Measurements from ENCODE around the gene SLC17A4. TPM values are rescaled to one million over a fixed set of nuclear protein-coding genes. Genes with fewer than 3 reads are reported as not detected.
A peak's percentile ranks its signal among the peaks of the same experiment; 100 is the strongest.

SLC17A4 gene
- polyA plus RNA-seq (2013), result not detected

GRCh38 chr6:25754535-25754934 lies at the start of gene SLC17A4:
Gene SLC17A4, plus strand, starts transcription at chr6:25754742. Its CDS starts 7,221 bp downstream, at chr6:25761963.
- CTCF ChIA-PET, result interaction anchor here (1.2 to 1.5 kb wide), 2 partner anchors 14 to 34 kb away, joined by 4 to 6 read pairs; no protein-coding TSS in a partner anchor
- POLR2A ChIA-PET, result no interaction called here
- DNase-seq, result no peak

DNA sequence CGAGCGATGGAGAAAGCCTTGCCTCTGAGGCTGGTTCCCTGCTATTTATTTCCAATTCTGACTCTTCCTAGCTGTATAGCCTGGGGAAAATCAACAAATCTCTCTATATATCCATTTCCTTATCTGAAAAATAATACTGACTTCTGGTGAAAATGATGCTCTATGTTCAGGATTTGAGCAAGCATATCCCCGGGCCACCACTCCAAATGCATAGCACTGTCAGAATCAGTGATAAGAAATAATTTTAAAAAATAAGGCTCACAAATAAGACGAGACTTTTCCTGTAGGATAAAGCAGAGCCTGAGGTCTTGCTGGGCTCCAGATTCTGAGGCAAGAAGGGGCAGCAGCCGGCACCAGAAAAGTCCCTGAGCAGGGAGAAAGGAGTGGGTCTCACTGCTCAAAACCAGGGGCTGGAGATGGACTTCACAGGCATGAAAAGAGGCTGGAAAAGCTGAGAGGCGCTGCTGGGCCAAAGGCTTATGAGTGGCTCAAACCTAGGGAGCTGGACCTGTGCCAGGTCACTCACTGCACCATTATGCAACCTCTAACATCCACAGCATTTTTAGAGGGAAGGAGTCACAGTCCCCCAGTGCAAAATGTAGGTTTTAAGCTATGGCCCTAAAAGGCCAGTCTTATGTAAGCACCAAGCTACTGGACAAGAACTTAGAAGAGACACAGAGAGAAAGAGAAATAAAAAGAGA lies 48.1 kb upstream of the SLC17A4 start:
- DNase-seq, result no peak
- CTCF ChIA-PET, result interaction anchor here (0.9 to 1.6 kb wide), 3 partner anchors 82 to 483 kb away, joined by 3 to 4 read pairs (median 3); no protein-coding TSS in a partner anchor
- 96% methylated on average over 5 of the region's 6 CpGs for WGBS (ENCODE audit: insufficient coverage)

More at GRCh38 chr6:25754535-25754934, at the start of gene SLC17A4:
- H3K27me3 ChIP-seq (replicated peaks in 2 of 5; ENCODE audit: control insufficient read depth in 4 of 5, insufficient read depth in 5 of 5, low read length in 4 of 5), result peaks cover 0 to 3% (median 0%) of the 10 kb centered on the region in 5 experiments
- H3K9me3 ChIP-seq (ENCODE audit: control extremely low read depth in 1 of 5, control insufficient read depth in 4 of 5, insufficient read depth in 2 of 5, low read depth in 1 of 5, low read length in 4 of 5), result no peaks in the 10 kb centered on the region
- no peak within 1 kb of the TSS for H3K4me3 ChIP-seq (ENCODE audit: control insufficient read depth in 1 of 7, extremely low read depth in 1 of 7, insufficient read depth in 4 of 7, low read depth in 2 of 7, low read length in 6 of 7)
- peaks cover 0 to 11% (median 5%) of the 10 kb centered on the region in 4 experiments for H3K4me1 ChIP-seq (ENCODE audit: control extremely low read depth in 1 of 4, control insufficient read depth in 4 of 4, insufficient read depth in 4 of 4, low read length in 3 of 4)
- H3K27ac ChIP-seq (ENCODE audit: insufficient read depth in 1 of 2, low read depth in 1 of 2, low read length in 2 of 2, poor library complexity in 1 of 2, severe bottlenecking in 2 of 2), result no peak within 1 kb of the TSS
- no peaks in the 10 kb centered on the region for H3K36me3 ChIP-seq (ENCODE audit: control insufficient read depth in 4 of 4, insufficient read depth in 4 of 4, low read length in 3 of 4)

GRCh38 chr6:25709761-25710160 lies 44.8 kb upstream of the SLC17A4 start:
- CTCF ChIA-PET, result interaction anchor here (0.7 to 1.4 kb wide), 3 partner anchors 8 to 101 kb away, joined by 3 to 4 read pairs (median 4); no protein-coding TSS in a partner anchor
- H3K36me3 ChIP-seq (ENCODE audit: control insufficient read depth in 4 of 4, insufficient read depth in 4 of 4, low read length in 3 of 4), result no peaks in the 10 kb centered on the region
- H3K27me3 ChIP-seq (replicated peaks in 2 of 5; ENCODE audit: control insufficient read depth in 4 of 5, insufficient read depth in 5 of 5, low read length in 4 of 5), result no peaks in the 10 kb centered on the region
- 98% methylated on average over 8 of the region's 10 CpGs for WGBS (ENCODE audit: insufficient coverage)
- H3K27ac ChIP-seq (ENCODE audit: insufficient read depth in 1 of 2, low read depth in 1 of 2, low read length in 2 of 2, poor library complexity in 1 of 2, severe bottlenecking in 2 of 2), result no peak overlapping the region
- POLR2A ChIA-PET, result no interaction called here
- no peak overlapping the region for H3K4me3 ChIP-seq (ENCODE audit: control insufficient read depth in 1 of 7, extremely low read depth in 1 of 7, insufficient read depth in 4 of 7, low read depth in 2 of 7, low read length in 6 of 7)
- DNase-seq, result peak in 1 of 3 donors; percentile 19
- H3K9me3 ChIP-seq (ENCODE audit: control extremely low read depth in 1 of 5, control insufficient read depth in 4 of 5, insufficient read depth in 2 of 5, low read depth in 1 of 5, low read length in 4 of 5), result no peaks in the 10 kb centered on the region
- H3K4me1 ChIP-seq (ENCODE audit: control extremely low read depth in 1 of 4, control insufficient read depth in 4 of 4, insufficient read depth in 4 of 4, low read length in 3 of 4), result peaks cover 3 to 4% (median 3%) of the 10 kb centered on the region in 4 experiments

More for the DNA sequence above, 48.1 kb upstream of the SLC17A4 start:
- POLR2A ChIA-PET, result no interaction called here
- Histone ChIP-seq H3K4me3 (ENCODE audit: control insufficient read depth in 1 of 7, extremely low read depth in 1 of 7, insufficient read depth in 4 of 7, low read depth in 2 of 7, low read length in 6 of 7) (no peak overlapping the region), H3K27ac (ENCODE audit: insufficient read depth in 1 of 2, low read depth in 1 of 2, low read length in 2 of 2, poor library complexity in 1 of 2, severe bottlenecking in 2 of 2) (no peak overlapping the region), H3K4me1 (ENCODE audit: control extremely low read depth in 1 of 4, control insufficient read depth in 4 of 4, insufficient read depth in 4 of 4, low read length in 3 of 4) (no peaks in the 10 kb centered on the region), H3K9me3 (ENCODE audit: control extremely low read depth in 1 of 5, control insufficient read depth in 4 of 5, insufficient read depth in 2 of 5, low read depth in 1 of 5, low read length in 4 of 5) (no peaks in the 10 kb centered on the region), H3K36me3 (ENCODE audit: control insufficient read depth in 4 of 4, insufficient read depth in 4 of 4, low read length in 3 of 4) (no peaks in the 10 kb centered on the region), H3K27me3 (replicated peaks in 2 of 5; ENCODE audit: control insufficient read depth in 4 of 5, insufficient read depth in 5 of 5, low read length in 4 of 5) (peaks cover 0 to 2% (median 0%) of the 10 kb centered on the region in 5 experiments)

- Histone ChIP-seq H3K4me1 (ENCODE audit: control extremely low read depth in 1 of 4, control insufficient read depth in 4 of 4, insufficient read depth in 4 of 4, low read length in 3 of 4) (peaks cover 3 to 9% (median 6%) of the 10 kb centered on the region in 4 experiments), H3K27ac (ENCODE audit: insufficient read depth in 1 of 2, low read depth in 1 of 2, low read length in 2 of 2, poor library complexity in 1 of 2, severe bottlenecking in 2 of 2) (no peak overlapping the region), H3K9me3 (ENCODE audit: control extremely low read depth in 1 of 5, control insufficient read depth in 4 of 5, insufficient read depth in 2 of 5, low read depth in 1 of 5, low read length in 4 of 5) (no peaks in the 10 kb centered on the region), H3K27me3 (replicated peaks in 2 of 5; ENCODE audit: control insufficient read depth in 4 of 5, insufficient read depth in 5 of 5, low read length in 4 of 5) (no peaks in the 10 kb centered on the region), H3K36me3 (ENCODE audit: control insufficient read depth in 4 of 4, insufficient read depth in 4 of 4, low read length in 3 of 4) (no peaks in the 10 kb centered on the region), H3K4me3 (ENCODE audit: control insufficient read depth in 1 of 7, extremely low read depth in 1 of 7, insufficient read depth in 4 of 7, low read depth in 2 of 7, low read length in 6 of 7) (no peak overlapping the region)
- DNase-seq, result peak in 1 of 3 donors; percentile 21
- 77% methylated on average over 12 of the region's 14 CpGs for WGBS (ENCODE audit: insufficient coverage)
- POLR2A ChIA-PET, result no interaction called here
- CTCF ChIA-PET, result interaction anchor here (1.2 kb wide), 1 partner anchor 8 kb away, joined by 4 read pairs; no protein-coding TSS in a partner anchor
These were observed 44.3 kb upstream of the SLC17A4 start for GRCh38 chr6:25710287-25710686.

DNA sequence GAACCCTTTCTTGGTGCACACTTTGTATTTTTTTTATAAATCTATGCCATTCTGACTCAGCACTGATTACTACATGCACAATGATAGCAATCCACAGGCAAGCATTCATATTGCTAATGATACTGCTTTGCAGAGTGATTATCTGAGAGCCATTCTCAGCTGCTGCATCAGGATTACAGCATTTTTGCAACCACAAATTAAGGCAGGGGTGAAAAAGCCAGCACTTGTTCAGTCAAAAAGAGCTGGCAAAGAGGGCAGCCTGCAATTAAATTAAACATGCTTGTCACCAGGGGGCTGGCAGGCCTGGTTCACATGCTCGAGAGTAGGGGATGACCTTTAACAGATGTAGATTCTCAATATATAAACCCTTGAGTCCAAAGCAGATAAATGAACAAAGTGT lies 40.7 kb upstream of the SLC17A4 start:
- H3K27me3 ChIP-seq (replicated peaks in 2 of 5; ENCODE audit: control insufficient read depth in 4 of 5, insufficient read depth in 5 of 5, low read length in 4 of 5), result no peaks in the 10 kb centered on the region
- H3K36me3 ChIP-seq (ENCODE audit: control insufficient read depth in 4 of 4, insufficient read depth in 4 of 4, low read length in 3 of 4), result no peaks in the 10 kb centered on the region
- H3K4me3 ChIP-seq (ENCODE audit: control insufficient read depth in 1 of 7, extremely low read depth in 1 of 7, insufficient read depth in 4 of 7, low read depth in 2 of 7, low read length in 6 of 7), result no peak overlapping the region
- no peaks in the 10 kb centered on the region for H3K9me3 ChIP-seq (ENCODE audit: control extremely low read depth in 1 of 5, control insufficient read depth in 4 of 5, insufficient read depth in 2 of 5, low read depth in 1 of 5, low read length in 4 of 5)
- ChIA-PET POLR2A (no interaction called here), CTCF (interaction anchor here (1.0 to 1.3 kb wide), 2 partner anchors 13 to 227 kb away, joined by 3 read pairs; a partner anchor contains a TSS)
- H3K4me1 ChIP-seq (ENCODE audit: control extremely low read depth in 1 of 4, control insufficient read depth in 4 of 4, insufficient read depth in 4 of 4, low read length in 3 of 4), result peaks cover 3 to 10% (median 6%) of the 10 kb centered on the region in 4 experiments
- peak in 1 of 3 donors; percentile 11 for DNase-seq
- no peak overlapping the region for H3K27ac ChIP-seq (ENCODE audit: insufficient read depth in 1 of 2, low read depth in 1 of 2, low read length in 2 of 2, poor library complexity in 1 of 2, severe bottlenecking in 2 of 2)
- WGBS (ENCODE audit: insufficient coverage), result no CpG with 5 or more reads among the region's 1 CpG

DNA sequence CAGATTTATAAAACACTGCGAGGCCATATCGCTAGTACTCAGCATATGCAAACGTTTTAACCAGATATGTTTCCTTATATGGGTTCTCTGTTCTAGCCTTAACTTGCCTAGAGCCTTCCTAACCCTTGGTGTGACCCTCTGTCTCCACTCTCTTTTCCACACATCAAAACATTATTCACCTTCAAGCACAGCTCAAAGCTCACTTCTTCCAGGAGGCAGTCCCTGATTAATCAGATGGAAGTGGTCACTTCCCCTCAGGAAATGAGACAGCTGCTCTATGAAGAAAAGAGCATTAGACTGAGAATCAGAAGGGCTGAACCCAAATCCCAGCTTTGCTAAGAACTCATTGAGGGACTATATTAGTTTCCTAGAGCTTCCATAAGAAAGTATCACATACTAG lies 39.8 kb upstream of the SLC17A4 start:
- peak; percentile 26 to 61 (median 47) for DNase-seq
- Histone ChIP-seq H3K27me3 (replicated peaks in 2 of 5; ENCODE audit: control insufficient read depth in 4 of 5, insufficient read depth in 5 of 5, low read length in 4 of 5) (no peaks in the 10 kb centered on the region), H3K4me3 (ENCODE audit: control insufficient read depth in 1 of 7, extremely low read depth in 1 of 7, insufficient read depth in 4 of 7, low read depth in 2 of 7, low read length in 6 of 7) (no peak overlapping the region), H3K27ac (ENCODE audit: insufficient read depth in 1 of 2, low read depth in 1 of 2, low read length in 2 of 2, poor library complexity in 1 of 2, severe bottlenecking in 2 of 2) (no peak overlapping the region), H3K36me3 (ENCODE audit: control insufficient read depth in 4 of 4, insufficient read depth in 4 of 4, low read length in 3 of 4) (no peaks in the 10 kb centered on the region), H3K9me3 (ENCODE audit: control extremely low read depth in 1 of 5, control insufficient read depth in 4 of 5, insufficient read depth in 2 of 5, low read depth in 1 of 5, low read length in 4 of 5) (no peaks in the 10 kb centered on the region), H3K4me1 (ENCODE audit: control extremely low read depth in 1 of 4, control insufficient read depth in 4 of 4, insufficient read depth in 4 of 4, low read length in 3 of 4) (peaks cover 3 to 10% (median 6%) of the 10 kb centered on the region in 4 experiments)
- WGBS (ENCODE audit: insufficient coverage), result 57% methylated on average over 3 of the region's 3 CpGs
- ChIA-PET CTCF (interaction anchor here (1.3 kb wide), 1 partner anchor 226 kb away, joined by 3 read pairs; no protein-coding TSS in a partner anchor), POLR2A (no interaction called here)

DNA sequence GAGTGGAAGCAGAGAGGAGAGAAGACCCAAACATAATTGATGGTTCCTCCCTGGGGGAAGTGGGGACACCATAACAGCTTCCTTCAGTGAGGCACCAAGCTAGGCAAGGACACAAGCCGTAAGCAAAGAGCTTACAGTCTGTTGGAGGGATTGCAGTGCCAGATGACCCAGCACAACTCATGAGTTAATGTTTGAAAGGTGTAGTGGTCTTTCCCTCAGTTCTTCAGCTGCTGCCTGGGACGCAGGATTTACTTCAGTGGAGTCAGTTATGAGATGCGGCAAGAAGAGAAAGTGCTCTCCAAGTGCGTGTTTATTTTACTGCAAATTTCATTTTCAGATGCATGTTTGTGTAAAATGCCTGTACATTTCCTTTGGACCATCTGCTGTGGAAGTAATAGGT lies 38.7 kb upstream of the SLC17A4 start:
- Histone ChIP-seq H3K36me3 (ENCODE audit: control insufficient read depth in 4 of 4, insufficient read depth in 4 of 4, low read length in 3 of 4) (no peaks in the 10 kb centered on the region), H3K27me3 (replicated peaks in 2 of 5; ENCODE audit: control insufficient read depth in 4 of 5, insufficient read depth in 5 of 5, low read length in 4 of 5) (no peaks in the 10 kb centered on the region), H3K4me1 (ENCODE audit: control extremely low read depth in 1 of 4, control insufficient read depth in 4 of 4, insufficient read depth in 4 of 4, low read length in 3 of 4) (peaks cover 3 to 12% (median 6%) of the 10 kb centered on the region in 4 experiments), H3K9me3 (ENCODE audit: control extremely low read depth in 1 of 5, control insufficient read depth in 4 of 5, insufficient read depth in 2 of 5, low read depth in 1 of 5, low read length in 4 of 5) (no peaks in the 10 kb centered on the region), H3K4me3 (ENCODE audit: control insufficient read depth in 1 of 7, extremely low read depth in 1 of 7, insufficient read depth in 4 of 7, low read depth in 2 of 7, low read length in 6 of 7) (no peak overlapping the region), H3K27ac (ENCODE audit: insufficient read depth in 1 of 2, low read depth in 1 of 2, low read length in 2 of 2, poor library complexity in 1 of 2, severe bottlenecking in 2 of 2) (no peak overlapping the region)
- no peak for DNase-seq
- ChIA-PET CTCF (interaction anchor here (1.2 to 1.5 kb wide), 2 partner anchors 24 to 242 kb away, joined by 3 read pairs; no protein-coding TSS in a partner anchor), POLR2A (no interaction called here)
- WGBS (ENCODE audit: insufficient coverage), result 78% methylated on average over 1 of the region's 4 CpGs
